Measurements from ENCODE around the gene NDUFC2. TPM values are rescaled to one million over a fixed set of nuclear protein-coding genes. Genes with fewer than 3 reads are reported as not detected.
A peak's percentile ranks its signal among the peaks of the same experiment; 100 is the strongest.
"Not testable (repeated sequence)": the region's sequence is repeated elsewhere in the genome, so short reads cannot be mapped to it uniquely, and the experiment has no call there.

The NDUFC2 gene
- total RNA-seq, 4 donors from 2014 or later, result 205 to 342 (median 228) TPM

GRCh38 chr11:78032090-78032489 is 47.6 kb downstream of the NDUFC2 start:
- Histone ChIP-seq H3K27ac (peak overlapping the region in 1 of 3 donors; percentile 29), H3K27me3 (no peaks in the 10 kb centered on the region)
- intact Hi-C loops (cut with DNase I), result no loop called here

GRCh38 chr11:78031629-78032028 is 48.0 kb downstream of the NDUFC2 start:
- DNase-seq, result no peak
- Histone ChIP-seq H3K27ac (peak overlapping the region in 1 of 3 donors; percentile 29), H3K27me3 (no peaks in the 10 kb centered on the region), H3K36me3 (no peaks in the 10 kb centered on the region), H3K9me3 (no peaks in the 10 kb centered on the region), H3K4me3 (replicated peaks in 1 of 3) (no peak overlapping the region), H3K4me1 (peaks cover 0 to 20% of the 10 kb centered on the region in 2 donors)
- intact Hi-C loops (cut with DNase I), result no loop called here
- TF ChIP-seq CTCF (IDR thresholded peaks at IDR 0.05) (no peak), POLR2A (IDR thresholded peaks at IDR 0.05) (no peak)
- 90 to 92% methylated on average over 3 of the region's 3 CpGs for WGBS, 2 donors

More at GRCh38 chr11:78032090-78032489, 47.6 kb downstream of the NDUFC2 start:
- TF ChIP-seq POLR2A (IDR thresholded peaks at IDR 0.05), result no peak
- no peak for TF ChIP-seq CTCF (IDR thresholded peaks at IDR 0.05)
- peak; percentile 52 to 55 for DNase-seq
- no peaks in the 10 kb centered on the region for H3K9me3 ChIP-seq
- no peaks in the 10 kb centered on the region for H3K36me3 ChIP-seq
- H3K4me3 ChIP-seq (replicated peaks in 1 of 3), result no peak overlapping the region
- peaks cover 0 to 21% of the 10 kb centered on the region in 2 donors for H3K4me1 ChIP-seq

- TF ChIP-seq CTCF (IDR thresholded peaks at IDR 0.05) (no peak), POLR2A (IDR thresholded peaks at IDR 0.05) (no peak)
- Histone ChIP-seq H3K27me3 (no peaks in the 10 kb centered on the region), H3K4me1 (peaks cover 0 to 20% of the 10 kb centered on the region in 2 donors), H3K9me3 (no peaks in the 10 kb centered on the region), H3K27ac (peak overlapping the region; percentile 3 to 37 (median 32)), H3K36me3 (no peaks in the 10 kb centered on the region), H3K4me3 (replicated peaks in 1 of 3) (no peak overlapping the region)
- intact Hi-C loops (cut with DNase I), result no loop called here
- WGBS, 2 donors, result 15 to 20% methylated on average over 7 of the region's 7 CpGs
- DNase-seq, result peak; percentile 89 to 90
These were observed 49.0 kb downstream of the NDUFC2 start for GRCh38 chr11:78030429-78031325.

- H3K27me3 ChIP-seq; H3K9me3 ChIP-seq; H3K36me3 ChIP-seq; H3K4me3 ChIP-seq (replicated peaks in 1 of 3); intact Hi-C loops (cut with DNase I); DNase-seq; H3K27ac ChIP-seq: not testable (repeated sequence)
- peaks cover 1 to 24% of the 10 kb centered on the region in 2 donors for H3K4me1 ChIP-seq
- 89 to 90% methylated on average over 9 of the region's 9 CpGs for WGBS, 2 donors
These were observed 51.2 kb downstream of the NDUFC2 start for GRCh38 chr11:78028423-78028822.

- 86 to 95% methylated on average over 2 of the region's 2 CpGs for WGBS, 2 donors
- TF ChIP-seq CTCF (IDR thresholded peaks at IDR 0.05), result no peak
- TF ChIP-seq POLR2A (IDR thresholded peaks at IDR 0.05), result no peak
- no peak for DNase-seq
- Histone ChIP-seq H3K36me3 (no peaks in the 10 kb centered on the region), H3K4me3 (replicated peaks in 1 of 3) (no peak overlapping the region), H3K9me3 (no peaks in the 10 kb centered on the region), H3K4me1 (peaks cover 3 to 26% of the 10 kb centered on the region in 2 donors), H3K27me3 (no peaks in the 10 kb centered on the region), H3K27ac (no peak overlapping the region)
- intact Hi-C loops (cut with DNase I), result no loop called here
These were observed 51.9 kb downstream of the NDUFC2 start for GRCh38 chr11:78027759-78028158.
